GM19328 (cell line): Measurements from ENCODE around the gene ELL2.

Source experiments
- ATAC-seq: cut with Tn5 transposase; IDR thresholded peaks from one replicate; pipeline ENCODE4 v1.9.1; 2021; ENCODE audit warnings: mild to moderate bottlenecking, moderate library complexity; ENCODE audit not compliant: unreplicated experiment

Gene ELL2

GRCh38 chr5:95884017-95884325 is 77.7 kb downstream of the ELL2 start:
- ATAC-seq, result no peak

DNA sequence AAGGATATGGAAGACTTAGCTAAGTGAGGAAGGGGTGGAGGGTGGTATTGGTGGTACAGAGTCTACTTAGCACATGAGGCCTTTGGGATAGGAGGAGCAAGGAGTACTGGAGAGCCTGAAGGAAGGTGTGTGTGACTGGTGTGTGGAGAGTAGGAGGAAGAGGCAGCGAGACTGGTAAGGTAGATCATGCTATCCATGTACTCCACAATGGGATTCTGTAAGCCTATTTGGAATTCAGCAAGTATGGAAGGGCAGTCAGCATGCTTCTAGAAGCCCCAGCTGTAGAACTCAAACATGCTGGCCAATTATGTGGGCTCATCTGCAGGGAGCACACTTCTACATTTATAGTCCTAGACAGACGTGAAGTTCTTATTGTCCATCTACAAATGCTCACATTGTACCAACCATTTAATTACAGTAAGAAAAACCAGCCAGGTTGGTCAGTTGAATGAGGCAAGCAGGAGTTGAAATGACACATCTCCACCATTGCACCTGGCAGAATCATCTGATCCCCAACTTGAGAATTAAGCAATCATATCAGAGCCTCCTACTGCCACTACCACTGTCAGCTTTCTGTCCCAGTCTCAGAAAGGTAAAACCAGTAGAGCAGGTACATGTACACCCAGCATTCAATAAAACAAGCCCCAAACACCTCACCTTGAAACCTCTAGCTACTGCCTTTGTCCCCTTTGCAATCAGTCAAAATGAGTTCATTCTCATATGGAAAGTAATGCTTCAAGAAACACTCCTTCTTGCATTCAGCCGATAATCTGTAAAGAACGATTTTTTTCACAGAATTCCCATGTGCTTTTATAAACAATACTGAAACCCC is 78.2 kb downstream of the ELL2 start:
- ATAC-seq, result no peak

- no peak for ATAC-seq
Observed at GRCh38 chr5:95881833-95882232, 79.8 kb downstream of the ELL2 start.

DNA sequence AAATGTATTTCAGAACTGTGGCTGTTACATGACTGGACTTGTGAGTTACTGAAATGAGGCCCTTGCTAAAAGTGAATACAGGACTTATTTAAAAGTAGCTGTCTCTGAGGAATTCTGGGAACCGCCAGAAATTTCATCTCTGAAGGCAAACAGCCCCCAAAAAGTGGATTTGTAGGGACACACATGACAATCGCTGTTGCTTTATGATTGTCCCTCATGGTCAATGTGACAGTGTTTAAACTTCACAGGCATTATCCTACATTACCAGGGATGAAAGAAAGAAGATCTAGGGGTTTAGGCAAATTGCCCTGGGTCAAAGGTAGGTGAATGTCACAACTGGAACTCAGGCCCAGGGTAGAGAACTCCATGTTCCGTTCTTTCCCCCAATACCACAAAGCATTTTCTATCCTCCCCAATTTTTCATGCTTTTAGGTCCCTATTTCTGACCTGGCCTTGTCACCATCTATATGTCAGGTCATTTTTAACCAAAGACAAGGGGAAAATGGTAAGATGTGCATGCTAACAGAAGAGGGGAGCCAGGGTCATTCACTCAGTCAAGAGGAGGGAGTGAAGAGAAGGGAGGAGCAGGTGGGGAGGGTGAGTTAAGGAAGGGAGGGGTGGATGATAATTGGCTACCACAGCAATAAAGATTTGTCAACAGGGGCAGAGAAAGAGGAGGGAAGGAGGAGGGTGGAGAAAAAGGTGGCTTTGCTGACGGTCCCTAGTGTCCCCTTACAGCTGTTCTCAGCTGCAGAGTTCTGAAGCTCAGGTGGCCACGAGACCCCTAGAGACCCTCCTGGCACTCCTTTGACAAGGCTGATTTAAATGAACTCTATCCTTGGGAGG is 81.3 kb downstream of the ELL2 start:
- ATAC-seq, result no peak

DNA sequence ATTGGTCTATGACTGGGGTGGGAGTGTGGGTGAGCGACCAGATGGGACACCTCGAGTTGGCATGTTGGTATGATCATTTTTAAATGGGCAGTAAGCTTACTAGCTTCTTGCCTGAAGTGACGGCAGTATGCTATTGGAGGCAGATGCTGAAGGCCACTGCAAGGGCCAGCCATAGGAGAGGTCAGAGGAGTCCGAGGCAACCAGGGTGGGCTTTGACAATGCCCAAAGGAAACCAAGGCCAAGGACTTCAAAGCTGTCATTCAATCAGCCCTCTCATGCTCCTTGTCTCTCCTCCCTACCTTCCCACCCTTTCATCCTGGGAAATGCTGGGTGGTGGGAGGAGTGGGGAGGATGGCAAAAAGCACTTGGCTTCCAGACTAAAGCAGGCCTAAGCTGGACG is 82.0 kb downstream of the ELL2 start:
- ATAC-seq, result no peak

DNA sequence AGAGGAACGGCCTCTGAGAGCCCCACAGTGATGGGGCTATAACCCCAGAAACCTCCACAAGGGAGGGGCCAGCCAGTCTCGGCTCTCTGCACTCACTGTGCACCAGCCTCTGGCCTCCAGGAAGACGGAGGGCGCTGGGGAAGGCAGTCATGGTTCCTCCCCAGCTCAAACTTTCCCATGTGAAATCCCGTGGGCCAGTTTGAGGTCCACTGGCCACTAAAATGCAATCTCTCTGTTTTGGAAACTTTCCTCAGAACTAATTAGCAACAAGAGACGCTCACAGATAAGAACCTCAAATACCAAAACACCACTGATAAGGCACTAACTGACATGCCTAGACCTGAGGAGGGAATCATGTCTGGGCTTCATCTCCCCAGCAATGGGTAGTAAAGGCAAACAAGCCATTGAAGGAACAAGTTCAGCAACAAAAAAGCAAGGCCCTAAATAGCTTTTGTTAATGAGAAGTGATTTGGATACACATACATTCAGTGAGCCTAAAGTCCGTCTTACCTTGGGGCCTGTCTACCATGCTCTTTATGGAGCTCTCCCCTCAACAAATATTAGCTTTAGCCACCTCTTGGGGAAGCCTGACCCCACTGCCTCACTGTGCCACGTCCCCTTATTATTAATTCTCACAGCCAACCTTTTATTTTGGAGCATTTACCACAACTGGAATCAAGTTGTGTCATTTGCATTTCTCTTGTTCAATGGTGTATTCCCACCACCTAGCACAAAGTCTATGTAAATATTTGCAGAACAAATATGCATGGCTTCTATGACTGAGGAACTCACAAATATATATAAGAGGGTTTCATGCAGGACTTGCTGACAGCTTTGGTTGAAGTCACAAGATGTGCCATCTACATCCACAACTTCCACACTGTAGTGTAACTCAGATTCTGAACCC is 83.0 kb downstream of the ELL2 start:
- ATAC-seq, result no peak

DNA sequence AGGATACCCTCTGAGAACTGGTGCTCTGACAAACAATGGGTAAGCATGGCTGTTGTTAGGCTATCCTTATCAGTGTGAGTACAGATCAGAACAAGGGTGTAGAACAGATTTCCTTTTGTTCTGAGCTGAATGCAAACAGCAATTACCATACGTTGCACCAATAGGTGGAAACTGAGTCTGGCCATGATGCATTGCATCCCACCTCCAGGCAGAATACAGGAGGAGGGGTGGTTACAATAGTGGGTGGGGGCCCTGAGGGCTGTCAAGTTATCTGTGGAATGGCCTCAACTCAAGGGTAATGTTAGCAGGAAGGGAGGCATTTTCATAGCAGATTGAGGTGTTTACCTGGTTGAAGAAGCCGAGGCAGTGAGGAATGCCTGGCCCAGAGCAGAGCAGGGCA is 84.9 kb downstream of the ELL2 start:
- ATAC-seq, result no peak

GRCh38 chr5:95874246-95874645 is 87.4 kb downstream of the ELL2 start:
- ATAC-seq, result no peak

DNA sequence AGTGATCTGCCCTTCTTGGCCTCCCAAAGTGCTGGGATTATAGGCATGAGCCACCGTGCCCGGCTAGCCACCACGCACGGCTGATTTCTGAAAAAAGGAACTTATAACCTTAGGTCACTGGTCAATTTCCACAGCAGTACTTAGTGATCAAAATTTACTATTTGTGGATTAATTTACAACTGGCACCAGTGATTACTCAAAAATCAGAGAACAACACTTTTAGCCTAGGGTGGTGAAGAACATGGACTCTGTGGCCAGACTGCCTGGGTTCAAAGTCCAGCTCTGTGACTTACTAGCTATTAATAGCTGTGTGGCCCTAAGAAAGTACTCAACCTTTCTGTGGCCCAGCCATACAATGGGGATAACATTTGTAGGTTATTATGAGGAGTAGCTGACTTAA is 88.3 kb downstream of the ELL2 start:
- no peak for ATAC-seq

DNA sequence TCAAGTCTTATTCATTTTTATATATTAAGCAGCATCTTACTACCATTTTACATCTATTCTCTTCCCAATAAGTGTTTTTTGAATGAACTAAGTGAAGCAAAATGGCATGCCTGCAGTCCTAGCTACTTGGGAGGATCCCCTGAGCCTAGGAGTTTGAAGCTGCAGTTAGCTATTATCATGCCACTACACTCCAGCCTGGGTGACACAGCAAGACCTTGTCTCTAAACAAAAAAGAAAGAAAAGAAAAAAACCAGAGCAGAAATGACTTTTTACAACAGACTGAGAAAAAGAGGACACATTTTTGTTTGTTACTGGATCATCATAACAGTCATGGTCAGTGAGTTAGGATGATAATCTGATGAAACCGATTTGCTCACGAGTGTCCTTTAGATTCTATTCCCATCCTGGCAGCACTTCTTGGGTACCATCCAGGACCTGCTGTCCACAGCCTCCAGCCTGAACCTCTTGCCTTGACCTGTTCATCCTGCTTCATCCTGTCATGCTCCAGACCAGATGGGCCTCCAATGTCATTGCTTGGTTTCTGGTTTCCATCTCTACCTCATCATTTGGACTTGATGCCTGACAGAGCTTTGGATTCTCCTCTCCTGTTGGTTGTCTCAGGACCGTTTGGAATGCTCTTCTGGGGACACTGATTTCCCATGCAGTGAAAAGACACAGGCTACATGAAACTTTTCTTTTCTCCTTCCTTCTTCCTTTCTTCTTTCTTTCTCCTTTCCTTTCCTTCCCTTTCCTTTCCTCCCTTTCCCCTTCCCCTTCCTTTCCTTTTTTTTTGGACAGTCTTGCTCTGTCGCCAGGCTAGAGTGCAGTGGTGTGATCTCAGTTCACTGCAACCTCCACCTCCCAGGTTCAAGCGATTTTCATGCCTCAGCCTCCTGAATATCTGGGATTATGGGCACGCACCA is 89.0 kb downstream of the ELL2 start:
- ATAC-seq, result no peak

DNA sequence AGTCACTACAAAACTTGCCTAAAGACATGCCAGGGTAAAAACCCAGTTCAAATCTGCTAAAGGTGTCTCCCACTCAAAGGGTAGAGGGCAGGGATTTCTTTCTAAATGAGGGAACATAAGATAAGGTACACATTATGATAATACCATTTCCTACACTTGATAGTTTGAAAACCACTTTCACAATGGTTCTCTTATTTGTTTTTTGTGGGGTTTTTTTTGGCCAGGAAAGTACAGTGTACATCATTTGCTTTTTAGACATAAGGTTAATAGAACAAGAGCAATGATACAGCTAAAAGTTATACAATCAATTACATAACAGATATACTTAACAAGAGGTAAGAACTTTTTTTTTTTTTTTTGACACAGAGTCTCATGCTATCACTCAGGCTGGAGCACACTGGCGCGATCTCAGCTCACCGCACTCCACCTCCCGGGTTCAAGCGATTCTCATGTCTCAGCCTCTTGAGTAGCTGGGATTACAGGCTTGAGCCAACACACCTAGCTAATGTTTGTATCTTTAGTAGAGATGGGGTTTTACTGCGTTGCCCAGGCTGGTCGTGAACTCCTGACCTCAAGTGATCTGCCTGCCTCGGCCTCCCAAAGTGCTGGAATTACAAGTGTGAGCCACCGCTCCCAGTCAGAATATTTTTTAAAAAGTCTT is 90.4 kb downstream of the ELL2 start:
- no peak for ATAC-seq

DNA sequence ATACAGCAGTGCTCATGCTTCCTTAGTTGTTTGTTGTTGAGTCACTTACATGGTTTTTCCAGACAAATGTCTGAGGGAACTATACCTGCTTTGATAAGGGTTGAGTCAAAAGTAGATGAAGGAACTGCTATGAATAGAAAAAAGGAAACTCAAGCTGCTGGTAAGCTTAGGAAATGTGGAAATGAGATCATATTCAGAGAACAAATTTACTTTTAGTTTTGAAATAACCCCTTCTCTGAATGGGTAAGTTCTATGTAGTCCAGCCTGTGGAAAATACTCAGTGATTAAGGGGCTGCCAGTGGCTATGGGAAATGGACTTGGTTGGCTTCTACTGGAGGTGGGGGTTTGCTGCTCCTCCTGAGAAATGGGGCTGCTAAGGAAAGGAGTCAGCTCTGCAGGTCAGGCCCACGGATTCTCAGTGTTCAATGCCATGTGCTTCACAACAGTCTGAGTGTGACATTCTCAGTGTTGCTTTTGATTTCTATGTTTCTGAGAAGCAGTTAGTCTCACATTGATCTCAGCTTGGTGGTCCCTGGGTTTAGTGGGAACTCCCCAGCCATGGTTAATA is 91.5 kb downstream of the ELL2 start:
- ATAC-seq, result peak; percentile 46

- peak; percentile 40 for ATAC-seq
Observed at GRCh38 chr5:95869173-95869855, 92.3 kb downstream of the ELL2 start.

- ATAC-seq, result no peak
Observed at GRCh38 chr5:95868136-95868535, 93.5 kb downstream of the ELL2 start.

DNA sequence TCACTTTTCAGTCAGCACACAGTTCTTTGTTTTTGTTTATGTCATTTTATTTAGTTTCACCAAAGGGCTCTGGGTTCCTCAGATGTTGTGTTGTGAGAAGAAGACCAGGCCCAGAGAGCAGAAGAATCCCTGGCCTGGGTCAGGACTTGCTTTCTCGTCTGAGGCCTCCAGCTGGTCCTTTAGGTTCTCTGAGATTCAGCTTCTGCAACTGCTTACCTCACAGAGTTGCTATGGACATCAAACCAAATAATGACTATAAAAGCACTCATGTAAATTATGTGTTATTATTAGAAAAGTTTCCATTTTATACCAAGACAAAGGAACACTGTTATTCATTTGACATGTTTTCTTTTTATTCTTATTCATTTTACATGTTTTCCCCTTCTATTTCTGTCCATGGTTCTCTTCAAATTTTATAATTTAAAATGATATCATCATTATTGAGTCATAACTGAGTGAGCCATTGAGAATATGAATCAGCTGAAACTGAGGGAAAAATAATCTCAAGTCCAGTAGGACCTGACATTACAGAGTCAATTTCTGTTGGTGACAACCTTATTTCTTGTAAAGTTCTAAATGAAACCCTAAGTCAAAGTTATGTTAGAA is 95.1 kb downstream of the ELL2 start:
- no peak for ATAC-seq

DNA sequence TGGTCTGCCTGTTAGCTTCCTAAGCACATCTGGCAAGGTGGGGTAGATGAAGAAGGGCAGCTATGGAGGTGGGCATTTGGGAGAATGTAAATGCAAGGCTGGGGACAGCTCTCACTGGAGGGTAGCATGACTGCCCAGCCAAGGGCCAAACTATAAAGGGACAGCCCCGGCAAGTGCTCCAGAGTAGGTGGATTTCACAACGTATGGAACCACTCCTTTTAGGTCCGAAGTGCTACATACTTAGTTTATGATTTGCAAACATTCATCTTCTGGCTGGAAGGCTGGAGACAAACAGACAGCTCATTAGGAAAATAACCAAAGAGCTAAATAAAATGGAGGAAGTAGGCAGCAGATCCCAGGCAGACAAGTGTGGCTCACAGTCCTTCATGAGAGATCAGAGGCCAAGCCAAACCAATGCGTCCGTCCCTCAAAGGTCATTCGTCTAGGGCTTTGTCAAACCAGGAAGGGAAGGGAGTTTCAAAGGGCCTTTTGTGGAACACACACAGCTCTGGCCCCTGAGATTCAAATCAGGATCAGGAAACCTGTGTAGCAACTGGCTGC is 96.6 kb downstream of the ELL2 start:
- ATAC-seq, result no peak

DNA sequence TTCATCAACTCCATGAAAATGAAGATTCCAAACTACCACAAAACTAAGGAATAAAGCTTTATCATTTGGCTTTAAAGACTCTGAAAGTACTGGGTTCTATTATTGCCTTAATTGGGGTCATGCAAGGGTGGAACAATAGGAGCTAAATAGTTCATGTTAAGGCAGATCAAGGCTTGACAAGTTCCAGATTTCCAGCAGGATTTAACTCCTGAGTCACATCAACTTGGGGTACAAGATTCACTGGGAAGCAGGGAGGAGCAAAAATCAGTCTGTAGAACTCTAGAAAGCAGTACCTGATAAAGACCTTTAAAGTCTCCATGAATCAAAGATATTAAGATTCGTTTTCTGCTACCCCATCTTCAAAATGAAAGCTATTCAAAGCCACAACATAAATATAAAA is 97.2 kb downstream of the ELL2 start:
- ATAC-seq, result no peak

- ATAC-seq, result no peak
Observed at GRCh38 chr5:95863383-95863757, 98.3 kb downstream of the ELL2 start.
